ENCODE data around the gene TEX261. TPM values are rescaled to one million over a fixed set of nuclear protein-coding genes. Genes with fewer than 3 reads are reported as not detected.
"Not testable (repeated sequence)": the region's sequence is repeated elsewhere in the genome, so short reads cannot be mapped to it uniquely, and the experiment has no call there.

Gene TEX261
- total RNA-seq = 89.4 and 97.4 TPM in 2 replicates

- Mint-ChIP-seq H3K9me3 (no peaks in the 10 kb centered on the region), H3K27ac (peak within 1 kb of the TSS; percentile 92), H3K4me3 (peak within 1 kb of the TSS; percentile 99), H3K27me3 (ENCODE audit: insufficient read depth) (peaks cover 4% of the 10 kb centered on the region), H3K4me1 (ENCODE audit: low read depth) (peaks cover 45% of the 10 kb centered on the region), H3K36me3 (ENCODE audit: low read depth) (peaks cover 14% of the 10 kb centered on the region)
- intact Hi-C loops (cut with micrococcal nuclease) = loop anchor here (1.0 to 5.0 kb wide), 7 partner anchors 10 to 694 kb away; partner anchors contain the start of genes MCEE, MPHOSPH10, NAGK and ZNF638
- DNase-seq (ENCODE audit: low spot score) = peak; percentile 90
Observed at GRCh38 chr2:70994699-70995425, at the start of gene TEX261. TSS of gene TEX261 (minus strand) at chr2:70994873. CDS start at chr2:70994757, 116 bp downstream.

- Mint-ChIP-seq H3K9me3 (no peaks in the 10 kb centered on the region), H3K4me1 (ENCODE audit: low read depth) (no peaks in the 10 kb centered on the region), H3K27me3 (ENCODE audit: insufficient read depth) (peaks cover 2% of the 10 kb centered on the region), H3K4me3 (no peak overlapping the region), H3K36me3 (ENCODE audit: low read depth) (no peaks in the 10 kb centered on the region), H3K27ac (no peak overlapping the region)
- no peak for DNase-seq (ENCODE audit: low spot score)
- intact Hi-C loops (cut with micrococcal nuclease) = loop anchor here (1.0 kb wide), 1 partner anchor 25 kb away; the partner anchor contains the start of gene NAGK
Observed at GRCh38 chr2:71043531-71044407, 49.1 kb upstream of the TEX261 start.

- H3K4me3 Mint-ChIP-seq = no peak overlapping the region
- H3K27ac Mint-ChIP-seq = no peak overlapping the region
- intact Hi-C loops (cut with micrococcal nuclease) = no loop called here
- no peaks in the 10 kb centered on the region for H3K36me3 Mint-ChIP-seq (ENCODE audit: low read depth)
- peaks cover 8% of the 10 kb centered on the region for H3K27me3 Mint-ChIP-seq (ENCODE audit: insufficient read depth)
- H3K4me1 Mint-ChIP-seq (ENCODE audit: low read depth) = no peaks in the 10 kb centered on the region
- H3K9me3 Mint-ChIP-seq = no peaks in the 10 kb centered on the region
- no peak for DNase-seq (ENCODE audit: low spot score)
Observed at GRCh38 chr2:71042287-71042686, 47.6 kb upstream of the TEX261 start.

GRCh38 chr2:71036296-71036695 lies 41.6 kb upstream of the TEX261 start:
- H3K4me3 Mint-ChIP-seq; DNase-seq (ENCODE audit: low spot score); intact Hi-C loops (cut with micrococcal nuclease); H3K27ac Mint-ChIP-seq; H3K9me3 Mint-ChIP-seq; H3K4me1 Mint-ChIP-seq (ENCODE audit: low read depth); H3K36me3 Mint-ChIP-seq (ENCODE audit: low read depth): not testable (repeated sequence)
- H3K27me3 Mint-ChIP-seq (ENCODE audit: insufficient read depth) = peaks cover 11% of the 10 kb centered on the region

- H3K36me3 Mint-ChIP-seq (ENCODE audit: low read depth); H3K27me3 Mint-ChIP-seq (ENCODE audit: insufficient read depth); H3K4me3 Mint-ChIP-seq; H3K9me3 Mint-ChIP-seq: not testable (repeated sequence)
- H3K27ac Mint-ChIP-seq = peak overlapping the region; percentile 73
- peaks cover 11% of the 10 kb centered on the region for H3K4me1 Mint-ChIP-seq (ENCODE audit: low read depth)
- intact Hi-C loops (cut with micrococcal nuclease) = loop anchor here (1.0 to 2.0 kb wide), 3 partner anchors 45 to 203 kb away; partner anchors contain the start of genes MCEE, MPHOSPH10, NAGK and PAIP2B
- peak; percentile 70 for DNase-seq (ENCODE audit: low spot score)
Observed at GRCh38 chr2:71023553-71024243, 29.0 kb upstream of the TEX261 start.

- H3K36me3 Mint-ChIP-seq (ENCODE audit: low read depth); H3K4me3 Mint-ChIP-seq; intact Hi-C loops (cut with micrococcal nuclease); H3K27ac Mint-ChIP-seq; H3K9me3 Mint-ChIP-seq; DNase-seq (ENCODE audit: low spot score); H3K27me3 Mint-ChIP-seq (ENCODE audit: insufficient read depth): not testable (repeated sequence)
- peaks cover 11% of the 10 kb centered on the region for H3K4me1 Mint-ChIP-seq (ENCODE audit: low read depth)
Observed at GRCh38 chr2:71021394-71021793, 26.7 kb upstream of the TEX261 start.

GRCh38 chr2:71019989-71020388 lies 25.3 kb upstream of the TEX261 start:
- H3K27ac Mint-ChIP-seq; DNase-seq (ENCODE audit: low spot score); H3K36me3 Mint-ChIP-seq (ENCODE audit: low read depth); H3K4me3 Mint-ChIP-seq; H3K27me3 Mint-ChIP-seq (ENCODE audit: insufficient read depth); H3K9me3 Mint-ChIP-seq; intact Hi-C loops (cut with micrococcal nuclease): not testable (repeated sequence)
- peaks cover 11% of the 10 kb centered on the region for H3K4me1 Mint-ChIP-seq (ENCODE audit: low read depth)

GRCh38 chr2:71018625-71019024 lies 24.0 kb upstream of the TEX261 start:
- no peaks in the 10 kb centered on the region for H3K36me3 Mint-ChIP-seq (ENCODE audit: low read depth)
- no peaks in the 10 kb centered on the region for H3K9me3 Mint-ChIP-seq
- no peaks in the 10 kb centered on the region for H3K27me3 Mint-ChIP-seq (ENCODE audit: insufficient read depth)
- peaks cover 7% of the 10 kb centered on the region for H3K4me1 Mint-ChIP-seq (ENCODE audit: low read depth)
- H3K27ac Mint-ChIP-seq = no peak overlapping the region
- intact Hi-C loops (cut with micrococcal nuclease) = no loop called here
- DNase-seq (ENCODE audit: low spot score) = no peak
- no peak overlapping the region for H3K4me3 Mint-ChIP-seq

GRCh38 chr2:71011786-71012185 lies 17.1 kb upstream of the TEX261 start:
- H3K36me3 Mint-ChIP-seq (ENCODE audit: low read depth); H3K4me1 Mint-ChIP-seq (ENCODE audit: low read depth); H3K27me3 Mint-ChIP-seq (ENCODE audit: insufficient read depth); intact Hi-C loops (cut with micrococcal nuclease); H3K27ac Mint-ChIP-seq; DNase-seq (ENCODE audit: low spot score); H3K9me3 Mint-ChIP-seq; H3K4me3 Mint-ChIP-seq: not testable (repeated sequence)

- no peak overlapping the region for H3K27ac Mint-ChIP-seq
- H3K36me3 Mint-ChIP-seq (ENCODE audit: low read depth) = no peaks in the 10 kb centered on the region
- intact Hi-C loops (cut with micrococcal nuclease) = no loop called here
- peaks cover 9% of the 10 kb centered on the region for H3K27me3 Mint-ChIP-seq (ENCODE audit: insufficient read depth)
- H3K4me1 Mint-ChIP-seq (ENCODE audit: low read depth) = no peaks in the 10 kb centered on the region
- no peak for DNase-seq (ENCODE audit: low spot score)
- H3K9me3 Mint-ChIP-seq = no peaks in the 10 kb centered on the region
- no peak overlapping the region for H3K4me3 Mint-ChIP-seq
Observed at GRCh38 chr2:71008342-71008741, 13.7 kb upstream of the TEX261 start.

- no peak overlapping the region for H3K4me3 Mint-ChIP-seq
- no peak overlapping the region for H3K27ac Mint-ChIP-seq
- no peak for DNase-seq (ENCODE audit: low spot score)
- H3K27me3 Mint-ChIP-seq (ENCODE audit: insufficient read depth) = peaks cover 9% of the 10 kb centered on the region
- H3K9me3 Mint-ChIP-seq = no peaks in the 10 kb centered on the region
- no peaks in the 10 kb centered on the region for H3K36me3 Mint-ChIP-seq (ENCODE audit: low read depth)
- no peaks in the 10 kb centered on the region for H3K4me1 Mint-ChIP-seq (ENCODE audit: low read depth)
- intact Hi-C loops (cut with micrococcal nuclease) = no loop called here
Observed at GRCh38 chr2:71006955-71007799, 12.5 kb upstream of the TEX261 start.

GRCh38 chr2:71006323-71006722 lies 11.7 kb upstream of the TEX261 start:
- H3K27ac Mint-ChIP-seq = no peak overlapping the region

More at GRCh38 chr2:71006323-71006722, 11.7 kb upstream of the TEX261 start:
- intact Hi-C loops (cut with micrococcal nuclease) = no loop called here
- H3K27me3 Mint-ChIP-seq (ENCODE audit: insufficient read depth) = peaks cover 12% of the 10 kb centered on the region
- H3K4me3 Mint-ChIP-seq = no peak overlapping the region
- peaks cover 3% of the 10 kb centered on the region for H3K4me1 Mint-ChIP-seq (ENCODE audit: low read depth)
- no peaks in the 10 kb centered on the region for H3K36me3 Mint-ChIP-seq (ENCODE audit: low read depth)
- DNase-seq (ENCODE audit: low spot score) = no peak
- no peaks in the 10 kb centered on the region for H3K9me3 Mint-ChIP-seq

All from activated T-helper 1 cell treated with anti-CD3 and anti-CD28 coated beads, Interleukin-12 subunit alpha, Interleukin-12 subunit beta, Interleukin-2, Interleukin-4 antibody, amounts not matched to agents 30 ng/mL and 10 ng/mL and 1 ng/mL, durations not matched to agents 14 hours and 24 hours and 36 hours (primary cell).